SK-N-SH (cell line): ENCODE results near the gene OSGIN1.

Experiments
- CTCF ChIP-seq: fragments of 200-600 bp; sonication (generic); IDR thresholded peaks from 2 replicates; pipeline ENCODE4 v1.6.1; 2017; ENCODE audit warnings: antibody characterized with exemption, mild to moderate bottlenecking, moderate library complexity
- FOXM1 ChIP-seq: IDR thresholded peaks from 2 replicates; pipeline ENCODE4 v1.4.0; 2012; ENCODE audit warnings: low read depth, mild to moderate bottlenecking
- GABPA ChIP-seq: IDR thresholded peaks from 2 replicates; pipeline ENCODE4 v1.4.0; 2012; ENCODE audit warnings: low read depth, mild to moderate bottlenecking
- IRF3 ChIP-seq: fragments of 150-350 bp; IDR thresholded peaks from 2 replicates; pipeline ENCODE4 v1.6.1; 2016; ENCODE audit warnings: mild to moderate bottlenecking, low read depth, low read length
- MAX ChIP-seq: IDR thresholded peaks from 2 replicates; pipeline ENCODE4 v1.4.0; 2012; ENCODE audit warnings: low read depth
- POLR2AphosphoS5 ChIP-seq: IDR thresholded peaks from 2 replicates; pipeline ENCODE4 v1.6.1; 2012; ENCODE audit warnings: low read depth, low read length
- SIN3A ChIP-seq: IDR thresholded peaks from 2 replicates; pipeline ENCODE4 v1.6.1; 2012; ENCODE audit warnings: low read depth, mild to moderate bottlenecking, low read length, moderate library complexity, borderline replicate concordance
- SMC3 ChIP-seq: IDR thresholded peaks from 2 replicates; pipeline ENCODE4 v1.6.1; 2012; ENCODE audit warnings: low read depth, low read length, improper control_type of control experiment

- TF ChIP-seq CTCF = no peak
- no peak for TF ChIP-seq SMC3
- no peak for TF ChIP-seq MAX
- TF ChIP-seq FOXM1 = no peak
- TF ChIP-seq SIN3A = no peak
- TF ChIP-seq POLR2AphosphoS5 = no peak
- TF ChIP-seq GABPA = no peak
- no peak for TF ChIP-seq IRF3
Measured at GRCh38 chr16:83961591-83961990, 8.6 kb downstream of the OSGIN1 start.
